PC-9 (cell line): Measurements from ENCODE around the gene CCDC78. TPM values are rescaled to one million over a fixed set of nuclear protein-coding genes. Genes with fewer than 3 reads are reported as not detected.

ENCODE experiments used
- BruUV-seq: library from RNA; stranded (reverse); fragments of 400-500 nt; replicated peaks from 2 replicates; lab custom pipeline; 2021; lab: Mats Ljungman, UMichigan
- CTCF ChIA-PET: fragments of 300-600 bp; sonication (Branson Sonifier 250); formaldehyde crosslinking; loops from one replicate; lab custom pipeline; 2022; ENCODE audit warnings: antibody characterized with exemption; lab: Charles Lee
- POLR2A ChIA-PET: fragments of 300-600 bp; sonication (Branson Sonifier 250); formaldehyde crosslinking; loops from one replicate; lab custom pipeline; 2022; ENCODE audit warnings: antibody characterized with exemption; ENCODE audit not compliant: unreplicated experiment; lab: Charles Lee
- DNase-seq, 2 experiments: peaks; one replicate each; pipeline versions ENCODE4 v3.0.0 to v3.0.0-alpha.2; 2015 to 2022; ENCODE audit warnings: mixed read lengths in 1 of 2
- H2AFZ ChIP-seq: fragments of 200-600 bp; sonication (generic); 2 replicates; pipeline ENCODE4 v1.8.1; 2017; ENCODE audit warnings: antibody characterized with exemption
- H3F3A ChIP-seq: fragments of 200-600 bp; sonication (generic); 2 replicates; pipeline ENCODE4 v1.8.1; 2017; ENCODE audit warnings: antibody characterized with exemption, mild to moderate bottlenecking, low read depth; ENCODE audit not compliant: insufficient read depth
- H3K27ac ChIP-seq: fragments of 200-600 bp; sonication (generic); 2 replicates; pipeline ENCODE4 v1.6.1; 2016; ENCODE audit warnings: mixed run types
- H3K27me3 ChIP-seq: fragments of 200-600 bp; sonication (generic); 2 replicates; pipeline ENCODE4 v1.6.1; 2016; ENCODE audit warnings: low read depth, mixed run types; ENCODE audit not compliant: insufficient read depth
- H3K36me3 ChIP-seq: fragments of 200-600 bp; sonication (generic); 2 replicates; pipeline ENCODE4 v1.6.1; 2016; ENCODE audit warnings: low read depth, mixed run types
- H3K4me1 ChIP-seq: fragments of 200-600 bp; sonication (generic); replicated peaks from 2 replicates; pipeline ENCODE4 v1.6.1; 2016; ENCODE audit warnings: mixed run types; ENCODE audit not compliant: insufficient read depth
- H3K4me2 ChIP-seq: fragments of 200-600 bp; sonication (generic); 2 replicates; pipeline ENCODE4 v1.6.1; 2017; ENCODE audit warnings: mixed run types
- H3K4me3 ChIP-seq: fragments of 200-600 bp; sonication (generic); 2 replicates; pipeline ENCODE4 v1.6.1; 2016; ENCODE audit warnings: mixed run types
- H3K79me2 ChIP-seq: fragments of 200-600 bp; sonication (generic); 2 replicates; pipeline ENCODE4 v1.6.1; 2017; ENCODE audit warnings: low read depth, mixed run types
- H3K9me2 ChIP-seq: fragments of 200-600 bp; sonication (generic); 2 replicates; pipeline ENCODE4 v1.8.1; 2017; ENCODE audit warnings: mild to moderate bottlenecking; ENCODE audit not compliant: insufficient read depth
- H3K9me3 ChIP-seq: fragments of 200-600 bp; sonication (generic); 2 replicates; pipeline ENCODE4 v1.8.1; 2016; ENCODE audit warnings: low read depth; ENCODE audit not compliant: insufficient read depth
- H4K20me1 ChIP-seq: fragments of 200-600 bp; sonication (generic); 2 replicates; pipeline ENCODE4 v1.8.1; 2017; ENCODE audit not compliant: insufficient read depth
- CTCF ChIP-seq: fragments of 200-600 bp; sonication (generic); conservative IDR thresholded peaks from 2 replicates; pipeline ENCODE4 v1.6.1; 2017; ENCODE audit warnings: mixed run types, antibody characterized with exemption, mild to moderate bottlenecking, moderate library complexity
- EZH2 ChIP-seq: fragments of 200-600 bp; sonication (generic); IDR thresholded peaks from 2 replicates; pipeline ENCODE4 v1.8.0; 2017; ENCODE audit warnings: antibody characterized with exemption, low read depth
- intact Hi-C: fragments of 100-400 bp; cut with micrococcal nuclease; formaldehyde crosslinking; loops from one replicate; pipeline ENCODE4 v1.10.0; 2022; ENCODE audit not compliant: unreplicated experiment
- total RNA-seq: library from RNA; stranded (reverse); gene quantifications from 2 replicates; pipeline ENCODE4 v1.2.3, GENCODE V29; 2021

Gene CCDC78
- total RNA-seq, 1 experiment from 2014 or later = 4.2 TPM

- Histone ChIP-seq H3K79me2 (peaks cover 33% of the 10 kb centered on the region), H2AFZ (no peak overlapping the region), H3F3A (peaks cover 40% of the 10 kb centered on the region; the same call in 1 of the 2 replicates), H3K27me3 (no peaks in the 10 kb centered on the region), H3K4me1 (peaks cover 25% of the 10 kb centered on the region), H3K9me3 (no peaks in the 10 kb centered on the region), H3K4me2 (peak overlapping the region; percentile 75), H3K9me2 (no peaks in the 10 kb centered on the region), H3K36me3 (no peaks in the 10 kb centered on the region; the same call in 1 of the 2 replicates), H3K4me3 (peak overlapping the region; percentile 54; the same call in 1 of the 2 replicates), H3K27ac (0 out of 2 replicates have a peak overlapping the region, but pooled peaks have one; percentile 37), H4K20me1 (peaks cover 30% of the 10 kb centered on the region)
- no peak for TF ChIP-seq CTCF
- TF ChIP-seq EZH2 = no peak
- DNase-seq = peak; percentile 54 to 72
- intact Hi-C loops = no loop called here
- BruUV-seq = no TSS peak
- ChIA-PET POLR2A (interaction anchor here (0.5 to 0.9 kb wide), 3 partner anchors 30 to 1104 kb away, joined by 3 to 4 read pairs (median 4); partner anchors contain the start of genes NUBP2 and WDR90), CTCF (interaction anchor here (0.5 kb wide), 1 partner anchor 27 kb away, joined by 7 read pairs; no protein-coding TSS in a partner anchor)
These were observed 47.1 kb downstream of the CCDC78 start for GRCh38 chr16:678858-679813.

- Histone ChIP-seq H3K79me2 (peaks cover 28% of the 10 kb centered on the region), H3K4me1 (peaks cover 25% of the 10 kb centered on the region), H3K36me3 (no peaks in the 10 kb centered on the region; the same call in 1 of the 2 replicates), H4K20me1 (peaks cover 27% of the 10 kb centered on the region), H3K9me2 (no peaks in the 10 kb centered on the region), H3F3A (peaks cover 35% of the 10 kb centered on the region; the same call in 1 of the 2 replicates), H3K4me2 (no peak overlapping the region), H3K27me3 (no peaks in the 10 kb centered on the region), H2AFZ (no peak overlapping the region), H3K4me3 (no peak overlapping the region), H3K27ac (no peak overlapping the region), H3K9me3 (no peaks in the 10 kb centered on the region)
- no peak for DNase-seq
- TF ChIP-seq CTCF (no peak), EZH2 (no peak)
- ChIA-PET CTCF (no interaction called here), POLR2A (interaction anchor here (0.7 kb wide), 1 partner anchor 18 kb away, joined by 4 read pairs; no protein-coding TSS in a partner anchor)
- no TSS peak for BruUV-seq
- intact Hi-C loops = no loop called here
These were observed 47.9 kb downstream of the CCDC78 start for GRCh38 chr16:678209-678857.
